Muscle of leg (tissue), 11 donors: Measurements from ENCODE around the gene TAS2R43. TPM values are rescaled to one million over a fixed set of nuclear protein-coding genes. Genes with fewer than 3 reads are reported as not detected.
"Not testable (repeated sequence)": the region's sequence is repeated elsewhere in the genome, so short reads cannot be mapped to it uniquely, and the experiment has no call there.

Experiments
- DNase-seq: peaks from one replicate; pipeline ENCODE4 v3.0.0; 2013
- H3K27ac ChIP-seq: one replicate; pipeline ENCODE4 v1.5.1; 2013; ENCODE audit warnings: mild to moderate bottlenecking, low read length, control low read depth
- H3K27me3 ChIP-seq: one replicate; pipeline ENCODE4 v1.6.1; 2013; ENCODE audit warnings: low read length; ENCODE audit not compliant: control insufficient read depth, insufficient read depth
- H3K36me3 ChIP-seq: one replicate; pipeline ENCODE4 v1.6.1; 2013; ENCODE audit warnings: low read length; ENCODE audit not compliant: control insufficient read depth, insufficient read depth
- H3K4me1 ChIP-seq: one replicate; pipeline ENCODE4 v1.6.1; 2013; ENCODE audit warnings: low read length; ENCODE audit not compliant: control insufficient read depth, insufficient read depth
- H3K4me3 ChIP-seq: one replicate; pipeline ENCODE4 v1.5.1; 2013; ENCODE audit warnings: low read length, control low read depth
- H3K9me3 ChIP-seq: replicated peaks from 2 replicates; pipeline ENCODE4 v1.6.1; 2013; ENCODE audit warnings: low read depth, low read length; ENCODE audit not compliant: control insufficient read depth
- WGBS: methylation state at CpG from one replicate; pipeline ENCODE4 v1.1.5; 2013; ENCODE audit warnings: missing lambda C conversion rate; ENCODE audit not compliant: insufficient coverage; 5-methylcytosine and 5-hydroxymethylcytosine counted together
- polyA plus RNA-seq, 8 donors: library from polyadenylated mRNA; unstranded; fragments of 120-200 nt; gene quantifications; one replicate each; pipeline versions ENCODE4 v1.2.1 to v1.2.3, GENCODE V29; 2013; ENCODE audit warnings: inconsistent platforms in 1 of 8, low replicate concordance in 1 of 8; ENCODE audit not compliant: insufficient read length in 8 of 8, insufficient read depth in 1 of 8
- total RNA-seq: library from RNA; stranded (reverse); fragments of 120-200 nt; gene quantifications from one replicate; pipeline ENCODE4 v1.2.4, GENCODE V29; 2013

TAS2R43 gene
- total and polyA plus RNA-seq, 9 donors, result 0.16 to 2.2 (median 0.39) TPM; not detected in 2

- H3K27ac ChIP-seq, result no peak overlapping the region
- no peak for DNase-seq
- no peak overlapping the region for H3K4me3 ChIP-seq
- no peaks in the 10 kb centered on the region for H3K27me3 ChIP-seq
- peaks cover 48% of the 10 kb centered on the region for H3K9me3 ChIP-seq
- no CpG with 5 or more reads among the region's 1 CpG for WGBS
- no peaks in the 10 kb centered on the region for H3K4me1 ChIP-seq
- peaks cover 13% of the 10 kb centered on the region for H3K36me3 ChIP-seq
These were observed 15.6 kb upstream of the TAS2R43 start for GRCh38 chr12:11107719-11108118.

GRCh38 chr12:11106288-11106687 lies 14.2 kb upstream of the TAS2R43 start:
- WGBS, result no CpG with 5 or more reads among the region's 2 CpGs
- Histone ChIP-seq H3K27me3 (no peaks in the 10 kb centered on the region), H3K9me3 (peaks cover 36% of the 10 kb centered on the region), H3K27ac (no peak overlapping the region), H3K36me3 (peaks cover 13% of the 10 kb centered on the region), H3K4me1 (no peaks in the 10 kb centered on the region), H3K4me3 (no peak overlapping the region)
- no peak for DNase-seq

- H3K27me3 ChIP-seq, result no peaks in the 10 kb centered on the region
- H3K9me3 ChIP-seq, result peaks cover 33% of the 10 kb centered on the region
- H3K4me1 ChIP-seq, result no peaks in the 10 kb centered on the region
- WGBS, result no CpG with 5 or more reads among the region's 2 CpGs
- no peak overlapping the region for H3K4me3 ChIP-seq
- H3K27ac ChIP-seq, result no peak overlapping the region
- peaks cover 16% of the 10 kb centered on the region for H3K36me3 ChIP-seq
- DNase-seq, result no peak
These were observed 13.4 kb upstream of the TAS2R43 start for GRCh38 chr12:11105546-11105945.

- H3K4me1 ChIP-seq, H3K36me3 ChIP-seq, H3K27me3 ChIP-seq, H3K4me3 ChIP-seq, H3K27ac ChIP-seq, H3K9me3 ChIP-seq, DNase-seq: not testable (repeated sequence)
- WGBS, result no CpG with 5 or more reads among the region's 2 CpGs
These were observed 2.8 kb upstream of the TAS2R43 start for GRCh38 chr12:11094910-11095309.

GRCh38 chr12:11089246-11089645 lies 2.9 kb downstream of the TAS2R43 start:
- Histone ChIP-seq H3K36me3 (no peaks in the 10 kb centered on the region), H3K27me3 (no peaks in the 10 kb centered on the region), H3K9me3 (no peaks in the 10 kb centered on the region), H3K4me3 (no peak overlapping the region), H3K4me1 (no peaks in the 10 kb centered on the region), H3K27ac (no peak overlapping the region)
- DNase-seq, result no peak
- WGBS, result no CpG with 5 or more reads among the region's 5 CpGs

- H3K9me3 ChIP-seq, result peaks cover 4% of the 10 kb centered on the region
- H3K4me1 ChIP-seq, result no peaks in the 10 kb centered on the region
- H3K27me3 ChIP-seq, result no peaks in the 10 kb centered on the region
- no peaks in the 10 kb centered on the region for H3K36me3 ChIP-seq
- H3K4me3 ChIP-seq, result no peak overlapping the region
- no CpG with 5 or more reads among the region's 3 CpGs for WGBS
- peak; percentile 16 for DNase-seq
- no peak overlapping the region for H3K27ac ChIP-seq
These were observed 6.7 kb downstream of the TAS2R43 start for GRCh38 chr12:11085419-11085818.

- no peaks in the 10 kb centered on the region for H3K36me3 ChIP-seq
These were observed 10.1 kb downstream of the TAS2R43 start for GRCh38 chr12:11081987-11082386.

GRCh38 chr12:11078246-11078645 lies 13.9 kb downstream of the TAS2R43 start:
- Histone ChIP-seq H3K27ac (no peak overlapping the region), H3K4me3 (no peak overlapping the region), H3K36me3 (peaks cover 3% of the 10 kb centered on the region), H3K9me3 (peaks cover 2% of the 10 kb centered on the region), H3K4me1 (no peaks in the 10 kb centered on the region), H3K27me3 (no peaks in the 10 kb centered on the region)
- no CpG with 5 or more reads among the region's 1 CpG for WGBS
- no peak for DNase-seq

More at GRCh38 chr12:11081987-11082386, 10.1 kb downstream of the TAS2R43 start:
- Histone ChIP-seq H3K4me3 (no peak overlapping the region), H3K9me3 (peaks cover 4% of the 10 kb centered on the region), H3K4me1 (no peaks in the 10 kb centered on the region), H3K27ac (no peak overlapping the region), H3K27me3 (no peaks in the 10 kb centered on the region)
- WGBS, result no CpG with 5 or more reads among the region's 2 CpGs
- no peak for DNase-seq

- no peak for DNase-seq
- WGBS, result no CpG with 5 or more reads among the region's 3 CpGs
- no peak overlapping the region for H3K4me3 ChIP-seq
These were observed 16.5 kb downstream of the TAS2R43 start for GRCh38 chr12:11075642-11076041.

GRCh38 chr12:11071414-11071813 lies 20.7 kb downstream of the TAS2R43 start:
- H3K4me1 ChIP-seq, result no peaks in the 10 kb centered on the region
- H3K4me3 ChIP-seq, result no peak overlapping the region
- DNase-seq, result no peak
- no peaks in the 10 kb centered on the region for H3K9me3 ChIP-seq
- H3K27me3 ChIP-seq, result no peaks in the 10 kb centered on the region
- 50% methylated on average over 2 of the region's 4 CpGs for WGBS
- H3K36me3 ChIP-seq, result peaks cover 6% of the 10 kb centered on the region
- H3K27ac ChIP-seq, result no peak overlapping the region

More at GRCh38 chr12:11075642-11076041, 16.5 kb downstream of the TAS2R43 start:
- Histone ChIP-seq H3K9me3 (no peaks in the 10 kb centered on the region), H3K27me3 (no peaks in the 10 kb centered on the region), H3K4me1 (no peaks in the 10 kb centered on the region), H3K36me3 (peaks cover 3% of the 10 kb centered on the region), H3K27ac (no peak overlapping the region)

- no peak for DNase-seq
- Histone ChIP-seq H3K4me1 (no peaks in the 10 kb centered on the region), H3K9me3 (no peaks in the 10 kb centered on the region), H3K27me3 (no peaks in the 10 kb centered on the region), H3K36me3 (peaks cover 6% of the 10 kb centered on the region), H3K4me3 (no peak overlapping the region), H3K27ac (no peak overlapping the region)
- no CpG with 5 or more reads among the region's 1 CpG for WGBS
These were observed 21.1 kb downstream of the TAS2R43 start for GRCh38 chr12:11070999-11071398.
